Ectodermal cell (in vitro differentiated cells): ENCODE data around the gene HINT1. TPM values are rescaled to one million over a fixed set of nuclear protein-coding genes. Genes with fewer than 3 reads are reported as not detected.
A peak's percentile ranks its signal among the peaks of the same experiment; 100 is the strongest.

Source experiments
- H3K27ac ChIP-seq: 2 replicates; pipeline ENCODE4 v1.7.0; 2013; ENCODE audit warnings: mild to moderate bottlenecking, low read depth, low read length; ENCODE audit not compliant: insufficient read depth, poor library complexity, severe bottlenecking
- H3K27me3 ChIP-seq: 2 replicates; pipeline ENCODE4 v1.7.0; 2013; ENCODE audit warnings: mild to moderate bottlenecking, low read length; ENCODE audit not compliant: insufficient read depth, control insufficient read depth, poor library complexity, severe bottlenecking
- H3K36me3 ChIP-seq: one replicate; pipeline ENCODE4 v1.7.0; 2013; ENCODE audit warnings: low read length; ENCODE audit not compliant: control insufficient read depth, insufficient read depth
- H3K4me1 ChIP-seq: one replicate; pipeline ENCODE4 v1.7.0; 2013; ENCODE audit warnings: low read length; ENCODE audit not compliant: control insufficient read depth, insufficient read depth
- H3K4me3 ChIP-seq: 2 replicates; pipeline ENCODE4 v1.7.0; 2013; ENCODE audit warnings: low read depth, low read length, control low read depth; ENCODE audit not compliant: insufficient read depth
- H3K9me3 ChIP-seq: 2 replicates; pipeline ENCODE4 v1.7.0; 2013; ENCODE audit warnings: mild to moderate bottlenecking, low read length, moderate library complexity; ENCODE audit not compliant: control insufficient read depth
- whole genome bisulfite sequencing, 2 experiments: methylation state at CpG; one replicate each; pipeline ENCODE4 v1.1.7; 2013; ENCODE audit warnings: missing lambda C conversion rate in 2 of 2; 5-methylcytosine and 5-hydroxymethylcytosine counted together
- polyA plus RNA-seq, 4 experiments: library from polyadenylated mRNA; stranded (reverse); fragments of 50-300 nt; gene quantifications; one replicate each; pipeline ENCODE4 v1.2.3, GENCODE V29; 2013

HINT1 gene
- 336 TPM for polyA plus RNA-seq (2013, experiment 1 of 4)
- polyA plus RNA-seq (2013, experiment 2 of 4): 309 TPM
- polyA plus RNA-seq (2013, experiment 3 of 4): 364 TPM
- polyA plus RNA-seq (2013, experiment 4 of 4): 393 TPM

DNA sequence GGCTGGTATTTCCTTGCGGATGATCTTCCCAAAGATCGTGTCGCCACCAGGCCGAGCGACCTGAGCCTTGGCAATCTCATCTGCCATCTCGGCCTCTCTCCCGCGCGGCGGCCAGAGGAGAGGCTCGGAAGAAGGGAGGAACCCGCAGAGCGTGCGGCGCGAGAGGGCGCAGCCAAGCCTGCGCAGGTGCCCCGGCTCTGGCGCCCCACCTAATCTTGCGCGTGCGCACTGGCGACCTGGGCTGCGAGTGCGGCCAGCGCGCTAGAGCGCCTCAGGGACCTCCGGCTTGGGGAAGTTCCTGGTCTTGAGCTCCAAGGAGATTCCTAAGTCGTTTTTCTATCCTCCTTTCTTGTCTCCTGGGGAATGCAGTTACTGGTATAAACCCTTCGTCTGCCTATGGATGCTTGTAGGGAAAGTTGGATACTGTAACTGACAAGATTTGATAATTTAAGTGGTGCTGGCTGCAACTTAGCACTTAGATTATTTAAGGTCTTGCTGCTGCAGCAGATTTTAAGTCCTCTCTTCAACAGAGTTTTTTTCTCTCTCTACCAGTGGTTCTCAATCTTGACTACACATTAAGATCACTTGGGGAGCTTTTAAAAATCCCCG, at the start of gene HINT1:
TSS of gene HINT1 (minus strand) at position 138 of the 609 bp plus-strand sequence. CDS start at position 87, 51 bp downstream.
- WGBS, 2 experiments: 1 to 2% methylated on average over 33 of the region's 33 CpGs
- peaks cover 9% of the 10 kb centered on the region for H3K36me3 ChIP-seq
- H3K9me3 ChIP-seq: no peaks in the 10 kb centered on the region
- H3K4me1 ChIP-seq: peaks cover 4% of the 10 kb centered on the region
- no peaks in the 10 kb centered on the region for H3K27me3 ChIP-seq
- peak within 1 kb of the TSS; percentile 63 for H3K4me3 ChIP-seq
- peak within 1 kb of the TSS; percentile 33 for H3K27ac ChIP-seq

DNA sequence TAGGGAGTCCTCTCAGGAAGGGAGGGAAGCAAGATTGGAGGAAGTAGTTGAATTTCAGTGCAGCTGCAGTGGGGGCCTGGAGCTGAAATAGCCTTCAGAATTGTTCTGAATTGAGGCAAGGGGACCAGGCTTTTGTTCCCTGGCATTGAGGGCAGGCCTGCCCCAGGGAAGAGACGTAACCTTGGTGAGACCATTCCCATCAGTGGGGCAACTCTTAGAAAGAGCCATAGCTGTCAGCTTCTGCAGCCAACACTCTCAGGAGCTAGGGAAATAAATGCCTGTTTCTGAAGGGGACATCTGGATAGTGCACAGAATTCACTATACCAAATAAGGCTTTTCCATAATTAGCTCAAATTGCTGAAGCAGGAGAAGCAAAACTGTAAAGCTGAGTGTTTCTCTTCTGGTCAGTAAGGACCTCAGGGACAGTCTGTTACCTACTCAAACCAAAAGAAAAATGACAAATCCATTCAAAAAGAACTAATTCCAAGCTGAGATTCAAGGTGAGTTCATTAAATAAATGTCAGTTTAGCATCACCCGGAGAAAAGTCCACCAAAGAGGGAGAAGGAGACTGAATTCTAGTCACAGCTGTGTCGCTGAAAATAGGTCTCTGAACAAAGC, 49.7 kb upstream of the HINT1 start:
- H3K4me3 ChIP-seq: no peak overlapping the region
- no peaks in the 10 kb centered on the region for H3K36me3 ChIP-seq
- 80 to 91% methylated on average over 3 of the region's 3 CpGs for WGBS, 2 experiments
- H3K9me3 ChIP-seq: no peaks in the 10 kb centered on the region
- no peak overlapping the region for H3K27ac ChIP-seq
- H3K4me1 ChIP-seq: no peaks in the 10 kb centered on the region
- no peaks in the 10 kb centered on the region for H3K27me3 ChIP-seq

DNA sequence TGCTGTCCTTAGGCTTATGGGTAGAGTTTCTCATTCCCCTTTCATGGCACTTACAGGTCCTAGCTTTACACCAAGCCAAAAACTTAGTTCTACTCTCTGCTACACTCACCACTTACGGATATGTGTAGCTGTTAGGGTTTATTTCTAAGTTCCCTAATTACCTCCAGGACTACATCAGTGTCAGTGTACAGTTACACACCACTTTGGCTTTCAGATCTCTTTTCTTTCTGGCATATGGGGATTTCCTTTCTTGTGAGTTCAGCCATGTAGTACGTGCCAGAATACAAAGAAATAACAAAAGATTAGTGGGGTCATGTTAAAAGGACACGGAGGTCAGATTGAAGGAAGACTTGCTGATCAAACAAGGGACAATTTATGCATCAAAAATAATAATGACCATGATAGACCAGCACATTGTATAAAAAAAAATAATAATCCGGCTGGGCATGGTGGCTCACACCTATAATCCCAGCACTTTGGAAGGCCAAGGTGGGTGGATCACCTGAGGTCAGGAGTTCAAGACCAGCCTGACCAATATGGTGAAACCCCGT, 47.5 kb upstream of the HINT1 start:
- Histone ChIP-seq H3K4me1 (no peaks in the 10 kb centered on the region), H3K27me3 (no peaks in the 10 kb centered on the region), H3K36me3 (no peaks in the 10 kb centered on the region), H3K9me3 (no peaks in the 10 kb centered on the region), H3K4me3 (no peak overlapping the region), H3K27ac (no peak overlapping the region)
- 94 to 95% methylated on average over 4 to 5 of the region's 5 CpGs for WGBS, 2 experiments

DNA sequence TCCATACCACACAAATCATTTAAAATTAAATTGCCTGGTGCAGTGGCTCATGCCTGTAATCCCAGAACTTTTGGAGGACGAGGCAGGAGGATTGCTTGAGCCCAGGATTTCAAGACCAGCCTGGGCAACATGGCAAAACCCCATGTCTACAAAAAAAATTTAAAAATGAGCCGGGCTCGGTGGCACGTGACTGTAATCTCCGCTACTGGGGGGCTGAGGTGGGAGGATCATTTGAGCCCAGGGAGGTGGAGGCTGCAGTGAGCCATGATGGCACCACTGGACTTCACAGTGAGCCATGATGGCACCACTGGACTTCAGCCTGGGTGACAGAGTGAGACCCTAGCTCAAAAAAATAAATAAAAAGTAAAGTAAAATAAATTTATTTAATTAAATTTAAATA, 46.6 kb upstream of the HINT1 start:
- Histone ChIP-seq H3K27me3 (no peaks in the 10 kb centered on the region), H3K9me3 (no peaks in the 10 kb centered on the region), H3K4me1 (no peaks in the 10 kb centered on the region), H3K27ac (no peak overlapping the region), H3K36me3 (no peaks in the 10 kb centered on the region), H3K4me3 (no peak overlapping the region)
- 95 to 99% methylated on average over 5 of the region's 5 CpGs for WGBS, 2 experiments

DNA sequence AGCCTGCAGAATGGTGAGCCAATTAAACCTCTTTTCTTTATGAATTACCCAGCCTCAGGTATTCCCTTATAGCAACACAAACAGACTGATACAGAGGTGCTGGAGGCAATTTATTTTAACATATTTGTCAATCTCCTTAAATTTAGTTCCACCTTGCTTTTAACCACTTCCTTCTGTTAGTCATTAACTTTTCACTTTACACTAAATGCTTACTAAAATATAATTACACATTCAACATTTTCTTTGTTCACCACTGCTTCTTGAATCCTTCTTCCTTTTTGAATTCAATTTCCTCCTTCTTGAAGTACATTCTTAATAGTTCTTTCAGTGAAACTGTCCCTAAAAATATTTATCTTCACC, 45.1 kb upstream of the HINT1 start:
- H3K4me1 ChIP-seq: no peaks in the 10 kb centered on the region
- no peak overlapping the region for H3K4me3 ChIP-seq
- no peak overlapping the region for H3K27ac ChIP-seq
- no peaks in the 10 kb centered on the region for H3K36me3 ChIP-seq
- no peaks in the 10 kb centered on the region for H3K27me3 ChIP-seq
- no peaks in the 10 kb centered on the region for H3K9me3 ChIP-seq

DNA sequence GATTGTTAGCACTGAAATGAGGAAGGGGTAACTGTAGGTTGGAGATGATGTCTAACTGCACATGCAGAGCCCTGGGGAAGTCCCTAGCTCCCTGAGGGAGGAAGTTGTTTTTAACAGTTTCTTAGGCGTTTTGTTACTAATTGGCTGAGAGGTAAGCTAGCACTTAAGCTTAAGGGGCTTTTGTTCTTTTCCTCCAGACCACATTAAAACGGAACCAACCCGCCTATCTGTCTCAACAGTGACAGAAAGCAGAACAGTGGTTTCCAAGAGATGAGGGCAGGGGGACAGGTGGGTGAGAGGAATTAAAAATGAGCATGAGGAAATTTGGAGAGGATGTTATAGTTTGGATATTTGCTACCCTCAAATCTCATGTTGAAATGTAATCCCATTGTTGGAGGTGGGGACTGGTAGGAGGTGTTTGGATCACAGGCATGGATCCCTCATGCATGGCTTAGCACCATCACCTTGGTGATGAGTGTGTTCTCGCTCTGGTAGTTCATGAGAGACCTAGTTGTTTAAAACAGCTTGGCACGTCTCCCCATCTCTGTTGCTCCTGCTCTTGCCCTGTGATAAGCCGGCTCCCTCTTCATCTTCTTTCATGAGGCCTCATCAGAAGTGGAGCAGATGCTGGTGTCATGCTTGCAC, 44.6 kb upstream of the HINT1 start:
- WGBS, 2 experiments: 72 to 79% methylated on average over 6 of the region's 6 CpGs
- Histone ChIP-seq H3K4me3 (no peak overlapping the region), H3K4me1 (no peaks in the 10 kb centered on the region), H3K9me3 (no peaks in the 10 kb centered on the region), H3K36me3 (no peaks in the 10 kb centered on the region), H3K27ac (no peak overlapping the region), H3K27me3 (no peaks in the 10 kb centered on the region)

DNA sequence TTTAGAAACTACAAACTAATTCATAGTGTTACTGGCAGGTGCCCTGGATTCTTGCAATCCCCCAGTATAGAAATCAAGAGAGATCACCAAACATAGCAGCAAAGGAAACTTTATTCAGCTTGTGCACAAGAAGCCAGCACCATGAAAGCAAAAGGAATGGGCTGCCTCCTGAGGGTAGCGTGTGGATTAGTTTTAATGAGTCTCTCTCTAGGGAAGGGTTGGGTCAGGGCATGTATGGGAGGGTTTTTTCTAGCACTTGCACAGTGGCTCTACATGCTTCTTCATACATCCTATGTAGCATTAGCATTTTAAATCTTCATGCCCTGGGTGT, 44.1 kb upstream of the HINT1 start:
- no peak overlapping the region for H3K27ac ChIP-seq
- WGBS, 2 experiments: 83 to 92% methylated on average over 1 of the region's 1 CpG

GRCh38 chr5:131206772-131207171, 41.7 kb upstream of the HINT1 start:
- Histone ChIP-seq H3K36me3 (no peaks in the 10 kb centered on the region), H3K27me3 (no peaks in the 10 kb centered on the region), H3K4me1 (no peaks in the 10 kb centered on the region), H3K9me3 (no peaks in the 10 kb centered on the region), H3K27ac (no peak overlapping the region), H3K4me3 (no peak overlapping the region)
- 80 to 92% methylated on average over 1 of the region's 1 CpG for WGBS, 2 experiments

More for the DNA sequence above, 44.1 kb upstream of the HINT1 start:
- Histone ChIP-seq H3K4me3 (no peak overlapping the region), H3K9me3 (no peaks in the 10 kb centered on the region), H3K4me1 (no peaks in the 10 kb centered on the region), H3K36me3 (no peaks in the 10 kb centered on the region), H3K27me3 (no peaks in the 10 kb centered on the region)

DNA sequence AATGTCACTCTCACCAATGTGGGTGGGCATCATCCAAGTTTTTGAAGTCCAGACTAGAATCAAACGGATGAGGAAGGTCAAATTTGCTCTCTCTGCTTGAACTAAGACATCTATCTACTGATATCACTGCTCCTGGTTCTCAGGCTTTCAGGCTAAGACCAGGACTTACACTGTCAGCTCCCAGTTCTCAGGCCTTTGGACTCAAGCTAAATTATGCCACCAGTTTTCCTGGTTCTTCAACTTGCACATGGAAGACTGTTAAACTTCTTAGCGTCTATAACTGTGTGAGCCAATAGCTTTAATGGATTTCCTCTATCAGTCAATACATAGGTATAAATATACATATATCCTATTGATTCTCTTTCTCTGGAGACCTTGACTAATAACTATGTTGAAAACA, 41.0 kb upstream of the HINT1 start:
- H3K36me3 ChIP-seq: no peaks in the 10 kb centered on the region
- no peaks in the 10 kb centered on the region for H3K4me1 ChIP-seq
- no peak overlapping the region for H3K4me3 ChIP-seq
- H3K9me3 ChIP-seq: no peaks in the 10 kb centered on the region
- no peaks in the 10 kb centered on the region for H3K27me3 ChIP-seq
- H3K27ac ChIP-seq: no peak overlapping the region
- WGBS, 2 experiments: 85 to 97% methylated on average over 1 to 2 of the region's 2 CpGs

DNA sequence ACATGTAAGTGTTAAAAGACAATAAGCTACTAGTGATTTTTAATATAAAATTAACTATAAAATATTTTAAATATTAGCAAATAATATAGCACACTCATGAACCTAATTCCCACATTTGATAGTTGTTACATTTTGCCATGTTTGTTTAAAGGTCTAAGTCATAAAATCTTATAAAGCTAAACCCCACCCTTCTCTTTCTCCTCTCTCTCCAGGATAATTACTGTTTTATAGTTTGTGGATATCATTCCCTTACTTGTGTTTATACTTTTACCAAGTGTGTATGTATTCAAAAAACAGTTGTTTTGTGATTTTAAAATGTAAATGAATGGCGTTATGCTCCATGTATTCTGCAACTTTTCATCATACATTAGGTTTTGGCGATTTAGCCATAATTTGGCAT, 39.9 kb upstream of the HINT1 start:
- H3K27me3 ChIP-seq: no peaks in the 10 kb centered on the region
- no peak overlapping the region for H3K4me3 ChIP-seq
- no peaks in the 10 kb centered on the region for H3K36me3 ChIP-seq
- no peaks in the 10 kb centered on the region for H3K4me1 ChIP-seq
- WGBS, 2 experiments: 94 to 96% methylated on average over 2 of the region's 2 CpGs
- no peaks in the 10 kb centered on the region for H3K9me3 ChIP-seq
- H3K27ac ChIP-seq: no peak overlapping the region
